ENCODE measurements around the gene CR1.
"Not testable (repeated sequence)": the region's sequence is repeated elsewhere in the genome, so short reads cannot be mapped to it uniquely, and the experiment has no call there.

The CR1 gene

GRCh38 chr1:207670192-207670591, 174.2 kb downstream of the CR1 start:
- Histone ChIP-seq H3K36me3 (ENCODE audit: control insufficient read depth in 1 of 2, insufficient read depth in 2 of 2, low read length in 2 of 2) (no peaks in the 10 kb centered on the region), H3K9ac (ENCODE audit: low read depth in 1 of 2, low read length in 2 of 2) (no peak overlapping the region), H3K4me1 (ENCODE audit: control insufficient read depth in 1 of 2, insufficient read depth in 2 of 2, low read length in 2 of 2) (no peaks in the 10 kb centered on the region), H3K9me3 (ENCODE audit: control insufficient read depth in 1 of 2, low read length in 2 of 2) (peaks cover 0 to 4% of the 10 kb centered on the region in 2 donors), H3K4me3 (ENCODE audit: low read depth in 1 of 2, low read length in 2 of 2) (no peak overlapping the region), H3K27me3 (ENCODE audit: control insufficient read depth in 1 of 2, insufficient read depth in 2 of 2, low read length in 2 of 2) (peaks cover 37 to 51% of the 10 kb centered on the region in 2 donors), H3K27ac (ENCODE audit: low read depth, low read length) (no peak overlapping the region)

DNA sequence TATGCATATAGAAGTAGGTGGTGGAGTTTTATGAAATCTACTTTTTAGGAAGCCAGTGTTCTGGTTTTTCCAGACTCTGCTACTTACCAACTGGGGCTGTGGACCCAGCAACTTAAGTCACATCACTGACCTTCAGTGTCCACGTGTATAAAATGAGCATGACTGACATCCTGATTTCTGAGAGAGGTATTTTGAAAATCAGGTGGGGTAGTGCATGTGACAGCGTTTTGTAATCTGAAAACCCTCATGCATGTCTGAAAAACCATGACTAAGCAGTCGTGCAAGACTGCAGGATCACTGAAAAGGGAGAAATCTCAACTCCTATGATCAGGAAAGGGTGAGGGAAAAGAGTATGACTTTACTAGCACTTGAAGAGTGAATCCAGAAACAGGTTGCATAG, 175.0 kb downstream of the CR1 start:
- no peaks in the 10 kb centered on the region for H3K4me1 ChIP-seq (ENCODE audit: control insufficient read depth in 1 of 2, insufficient read depth in 2 of 2, low read length in 2 of 2)
- peaks cover 33 to 45% of the 10 kb centered on the region in 2 donors for H3K27me3 ChIP-seq (ENCODE audit: control insufficient read depth in 1 of 2, insufficient read depth in 2 of 2, low read length in 2 of 2)
- H3K4me3 ChIP-seq (ENCODE audit: low read depth in 1 of 2, low read length in 2 of 2): no peak overlapping the region
- no peaks in the 10 kb centered on the region for H3K36me3 ChIP-seq (ENCODE audit: control insufficient read depth in 1 of 2, insufficient read depth in 2 of 2, low read length in 2 of 2)
- H3K27ac ChIP-seq (ENCODE audit: low read depth, low read length): no peak overlapping the region
- H3K9me3 ChIP-seq (ENCODE audit: control insufficient read depth in 1 of 2, low read length in 2 of 2): peaks cover 0 to 4% of the 10 kb centered on the region in 2 donors
- no peak overlapping the region for H3K9ac ChIP-seq (ENCODE audit: low read depth in 1 of 2, low read length in 2 of 2)

GRCh38 chr1:207672522-207673130, 176.7 kb downstream of the CR1 start:
- Histone ChIP-seq H3K27ac (ENCODE audit: low read depth, low read length) (no peak overlapping the region), H3K27me3 (ENCODE audit: control insufficient read depth in 1 of 2, insufficient read depth in 2 of 2, low read length in 2 of 2) (peaks cover 31 to 36% of the 10 kb centered on the region in 2 donors), H3K9me3 (ENCODE audit: control insufficient read depth in 1 of 2, low read length in 2 of 2) (no peaks in the 10 kb centered on the region), H3K36me3 (ENCODE audit: control insufficient read depth in 1 of 2, insufficient read depth in 2 of 2, low read length in 2 of 2) (no peaks in the 10 kb centered on the region), H3K4me3 (ENCODE audit: low read depth in 1 of 2, low read length in 2 of 2) (no peak overlapping the region), H3K9ac (ENCODE audit: low read depth in 1 of 2, low read length in 2 of 2) (no peak overlapping the region), H3K4me1 (ENCODE audit: control insufficient read depth in 1 of 2, insufficient read depth in 2 of 2, low read length in 2 of 2) (no peaks in the 10 kb centered on the region)

DNA sequence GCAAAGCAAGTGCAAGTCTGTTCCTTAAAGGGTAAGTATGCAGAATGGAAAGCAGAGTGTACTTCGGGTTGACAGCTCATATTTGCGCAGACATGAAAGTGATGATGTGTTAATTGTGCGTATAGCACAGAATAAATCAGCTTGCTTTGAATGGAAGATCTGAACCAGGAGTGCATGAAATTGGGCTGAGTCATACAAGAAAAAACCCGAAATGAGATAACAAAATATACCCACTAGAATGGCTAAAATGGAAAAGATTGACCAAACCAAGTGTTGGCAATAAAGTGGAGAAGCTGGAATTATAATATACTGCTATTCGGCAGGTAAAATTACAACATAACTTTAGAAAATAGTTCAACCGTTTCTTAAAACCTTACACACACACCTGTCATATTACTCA, 177.4 kb downstream of the CR1 start:
- Histone ChIP-seq H3K4me1 (ENCODE audit: control insufficient read depth in 1 of 2, insufficient read depth in 2 of 2, low read length in 2 of 2) (no peaks in the 10 kb centered on the region), H3K36me3 (ENCODE audit: control insufficient read depth in 1 of 2, insufficient read depth in 2 of 2, low read length in 2 of 2) (no peaks in the 10 kb centered on the region), H3K9me3 (ENCODE audit: control insufficient read depth in 1 of 2, low read length in 2 of 2) (no peaks in the 10 kb centered on the region), H3K9ac (ENCODE audit: low read depth in 1 of 2, low read length in 2 of 2) (no peak overlapping the region), H3K27me3 (ENCODE audit: control insufficient read depth in 1 of 2, insufficient read depth in 2 of 2, low read length in 2 of 2) (peaks cover 25 to 31% of the 10 kb centered on the region in 2 donors), H3K27ac (ENCODE audit: low read depth, low read length) (no peak overlapping the region), H3K4me3 (ENCODE audit: low read depth in 1 of 2, low read length in 2 of 2) (no peak overlapping the region)

DNA sequence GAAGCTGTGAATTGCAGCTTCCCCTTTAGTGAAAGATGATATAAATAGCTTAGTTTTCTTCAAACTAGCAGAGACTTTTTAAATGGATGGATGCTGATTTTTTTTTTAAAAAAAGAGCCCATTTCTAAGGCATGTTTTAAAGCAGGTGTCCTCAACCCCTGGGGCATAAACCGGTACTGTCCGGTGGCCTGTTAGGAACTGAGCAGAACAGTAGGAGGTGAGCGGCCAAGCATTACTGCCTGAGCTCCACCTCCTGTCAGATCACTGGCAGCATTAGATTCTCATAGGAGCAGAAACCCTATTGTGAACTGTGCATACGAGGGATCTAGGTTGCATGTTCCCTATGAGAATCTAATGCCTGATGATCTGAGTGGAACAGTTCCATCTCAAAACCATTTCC, 180.2 kb downstream of the CR1 start:
- Histone ChIP-seq H3K27me3 (ENCODE audit: control insufficient read depth in 1 of 2, insufficient read depth in 2 of 2, low read length in 2 of 2) (peaks cover 2 to 7% of the 10 kb centered on the region in 2 donors), H3K4me3 (ENCODE audit: low read depth in 1 of 2, low read length in 2 of 2) (no peak overlapping the region)

DNA sequence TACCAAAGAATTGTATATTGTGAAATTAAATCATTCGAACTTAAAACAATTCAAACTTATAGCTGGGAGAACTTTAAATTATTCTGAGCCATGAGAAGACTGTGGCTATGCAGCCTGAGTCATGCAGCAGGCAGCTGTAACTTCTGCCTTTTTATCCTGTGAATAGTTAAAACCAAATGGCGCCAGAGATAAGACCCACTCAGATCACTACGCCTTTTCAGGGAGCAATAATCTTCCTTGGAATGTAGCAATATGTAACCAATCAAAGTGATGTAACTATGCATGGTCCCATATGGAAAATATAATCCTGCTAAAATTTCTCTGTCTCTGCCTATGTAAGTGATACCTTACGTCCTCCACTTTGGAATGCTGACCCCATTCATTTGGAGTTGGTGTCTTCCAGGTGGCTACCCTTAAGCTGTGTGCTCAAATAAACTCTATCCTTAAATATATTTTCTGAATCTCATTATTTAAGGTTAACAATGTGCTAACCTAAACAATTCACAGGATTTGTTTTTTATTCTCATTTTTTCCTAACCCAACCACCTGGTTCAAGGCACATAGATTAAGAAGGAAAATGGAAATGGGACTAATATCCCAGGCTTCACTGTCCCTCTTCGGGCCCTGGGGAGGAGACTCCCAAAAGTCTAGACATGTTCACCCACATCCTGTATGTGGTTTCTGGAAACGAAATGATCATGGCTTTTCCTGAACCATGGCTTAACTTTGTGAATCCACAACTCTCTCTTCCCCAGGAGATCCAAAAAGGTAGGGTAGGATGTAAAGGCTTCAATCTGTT, 184.8 kb downstream of the CR1 start:
- not testable (repeated sequence) for H3K27ac ChIP-seq (ENCODE audit: low read depth, low read length); H3K4me3 ChIP-seq (ENCODE audit: low read depth in 1 of 2, low read length in 2 of 2); H3K9me3 ChIP-seq (ENCODE audit: control insufficient read depth in 1 of 2, low read length in 2 of 2); H3K36me3 ChIP-seq (ENCODE audit: control insufficient read depth in 1 of 2, insufficient read depth in 2 of 2, low read length in 2 of 2); H3K4me1 ChIP-seq (ENCODE audit: control insufficient read depth in 1 of 2, insufficient read depth in 2 of 2, low read length in 2 of 2); H3K27me3 ChIP-seq (ENCODE audit: control insufficient read depth in 1 of 2, insufficient read depth in 2 of 2, low read length in 2 of 2); H3K9ac ChIP-seq (ENCODE audit: low read depth in 1 of 2, low read length in 2 of 2)

More for the DNA sequence above, 180.2 kb downstream of the CR1 start:
- Histone ChIP-seq H3K36me3 (ENCODE audit: control insufficient read depth in 1 of 2, insufficient read depth in 2 of 2, low read length in 2 of 2) (no peaks in the 10 kb centered on the region), H3K9me3 (ENCODE audit: control insufficient read depth in 1 of 2, low read length in 2 of 2) (no peaks in the 10 kb centered on the region), H3K4me1 (ENCODE audit: control insufficient read depth in 1 of 2, insufficient read depth in 2 of 2, low read length in 2 of 2) (no peaks in the 10 kb centered on the region), H3K27ac (ENCODE audit: low read depth, low read length) (no peak overlapping the region), H3K9ac (ENCODE audit: low read depth in 1 of 2, low read length in 2 of 2) (no peak overlapping the region)

GRCh38 chr1:207682872-207683434, 187.0 kb downstream of the CR1 start:
- H3K36me3 ChIP-seq (ENCODE audit: control insufficient read depth in 1 of 2, insufficient read depth in 2 of 2, low read length in 2 of 2); H3K27ac ChIP-seq (ENCODE audit: low read depth, low read length); H3K4me3 ChIP-seq (ENCODE audit: low read depth in 1 of 2, low read length in 2 of 2); H3K4me1 ChIP-seq (ENCODE audit: control insufficient read depth in 1 of 2, insufficient read depth in 2 of 2, low read length in 2 of 2); H3K9me3 ChIP-seq (ENCODE audit: control insufficient read depth in 1 of 2, low read length in 2 of 2); H3K9ac ChIP-seq (ENCODE audit: low read depth in 1 of 2, low read length in 2 of 2); H3K27me3 ChIP-seq (ENCODE audit: control insufficient read depth in 1 of 2, insufficient read depth in 2 of 2, low read length in 2 of 2): not testable (repeated sequence)

DNA sequence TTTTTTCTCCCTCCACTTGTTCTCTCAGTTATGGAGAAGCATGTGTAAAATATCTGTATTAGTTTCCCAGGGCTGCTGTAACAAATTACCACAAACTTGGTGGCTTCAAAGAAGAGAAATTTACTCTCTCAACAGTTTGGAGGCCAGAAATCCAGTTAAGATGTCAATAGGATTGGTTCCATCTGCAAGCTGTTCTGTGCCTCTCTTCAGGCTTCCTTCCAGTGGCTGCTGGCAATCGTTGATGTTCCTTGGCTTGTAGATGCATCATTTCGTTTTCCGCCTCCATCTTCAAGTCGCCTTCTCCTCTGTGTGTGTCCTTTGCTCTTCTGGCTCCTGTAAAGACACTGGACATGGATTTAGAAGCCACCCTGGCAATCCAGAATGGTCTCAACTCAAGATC, 194.6 kb downstream of the CR1 start:
- not testable (repeated sequence) for H3K27me3 ChIP-seq (ENCODE audit: control insufficient read depth in 1 of 2, insufficient read depth in 2 of 2, low read length in 2 of 2); H3K9ac ChIP-seq (ENCODE audit: low read depth in 1 of 2, low read length in 2 of 2); H3K4me1 ChIP-seq (ENCODE audit: control insufficient read depth in 1 of 2, insufficient read depth in 2 of 2, low read length in 2 of 2); H3K4me3 ChIP-seq (ENCODE audit: low read depth in 1 of 2, low read length in 2 of 2); H3K9me3 ChIP-seq (ENCODE audit: control insufficient read depth in 1 of 2, low read length in 2 of 2); H3K36me3 ChIP-seq (ENCODE audit: control insufficient read depth in 1 of 2, insufficient read depth in 2 of 2, low read length in 2 of 2); H3K27ac ChIP-seq (ENCODE audit: low read depth, low read length)

- Histone ChIP-seq H3K9me3 (ENCODE audit: control insufficient read depth in 1 of 2, low read length in 2 of 2) (no peaks in the 10 kb centered on the region), H3K4me1 (ENCODE audit: control insufficient read depth in 1 of 2, insufficient read depth in 2 of 2, low read length in 2 of 2) (no peaks in the 10 kb centered on the region), H3K36me3 (ENCODE audit: control insufficient read depth in 1 of 2, insufficient read depth in 2 of 2, low read length in 2 of 2) (no peaks in the 10 kb centered on the region), H3K4me3 (ENCODE audit: low read depth in 1 of 2, low read length in 2 of 2) (no peak overlapping the region), H3K27me3 (ENCODE audit: control insufficient read depth in 1 of 2, insufficient read depth in 2 of 2, low read length in 2 of 2) (peaks cover 0 to 3% of the 10 kb centered on the region in 2 donors), H3K9ac (ENCODE audit: low read depth in 1 of 2, low read length in 2 of 2) (no peak overlapping the region), H3K27ac (ENCODE audit: low read depth, low read length) (no peak overlapping the region)
These were observed 195.1 kb downstream of the CR1 start for GRCh38 chr1:207691010-207691409.

Measured in duodenal mucosa (tissue), 2 donors.